ENCODE measurements around the gene PTPRK. TPM values are rescaled to one million over a fixed set of nuclear protein-coding genes. Genes with fewer than 3 reads are reported as not detected.

The PTPRK gene
- total RNA-seq, 1 experiment from 2014 or later: 53.8 TPM

- ChIA-PET POLR2A (ENCODE audit: unreplicated experiment) (no interaction called here), CTCF (no interaction called here)
- no TSS peak for BruUV-seq (replicated peaks)
- Histone ChIP-seq H3K79me2 (ENCODE audit: low read length) (peaks cover 18% of the 10 kb centered on the region; the same call in 1 of the 2 replicates), H3K4me3 (ENCODE audit: low read length) (no peak overlapping the region), H4K20me1 (ENCODE audit: low read length) (no peaks in the 10 kb centered on the region), H3K9me2 (replicated peaks; ENCODE audit: low read length) (no peaks in the 10 kb centered on the region), H3K27ac (ENCODE audit: low read length) (no peak overlapping the region), H3K4me2 (ENCODE audit: low read length) (no peak overlapping the region), H2AFZ (ENCODE audit: low read length) (no peak overlapping the region), H3K4me1 (ENCODE audit: insufficient read depth, low read length) (peaks cover 7% of the 10 kb centered on the region; the same call in 1 of the 2 replicates), H3K9ac (ENCODE audit: low read length) (no peak overlapping the region), H3K9me3 (ENCODE audit: low read length) (no peaks in the 10 kb centered on the region), H3K27me3 (ENCODE audit: low read length) (no peaks in the 10 kb centered on the region), H3K36me3 (ENCODE audit: low read depth, low read length) (no peaks in the 10 kb centered on the region), H3F3A (ENCODE audit: low read length, unreplicated experiment) (no peaks in the 10 kb centered on the region)
- TF ChIP-seq EZH2phosphoT487 (IDR thresholded peaks at IDR 0.05; ENCODE audit: borderline replicate concordance, low read length) (no peak), CTCF (conservative IDR thresholded peaks at IDR 0.05; ENCODE audit: low read depth, low read length) (no peak)
- ATAC-seq (no peak), DNase-seq (no peak)
- intact Hi-C loops (cut with micrococcal nuclease): no loop called here
These were observed 216.5 kb downstream of the PTPRK start for GRCh38 chr6:128303870-128304269.

GRCh38 chr6:128302942-128303341 is 217.5 kb downstream of the PTPRK start:
- no peak overlapping the region for H3K4me3 ChIP-seq (ENCODE audit: low read length)
- no peaks in the 10 kb centered on the region for H3F3A ChIP-seq (ENCODE audit: low read length, unreplicated experiment)
- no peaks in the 10 kb centered on the region for H3K27me3 ChIP-seq (ENCODE audit: low read length)
- H3K4me1 ChIP-seq (ENCODE audit: insufficient read depth, low read length): peaks cover 6% of the 10 kb centered on the region; the same call in 1 of the 2 replicates
- ChIA-PET POLR2A (ENCODE audit: unreplicated experiment) (no interaction called here), CTCF (no interaction called here)
- intact Hi-C loops (cut with micrococcal nuclease): no loop called here
- H2AFZ ChIP-seq (ENCODE audit: low read length): no peak overlapping the region
- peaks cover 15% of the 10 kb centered on the region; the same call in 1 of the 2 replicates for H3K79me2 ChIP-seq (ENCODE audit: low read length)
- H3K4me2 ChIP-seq (ENCODE audit: low read length): no peak overlapping the region
- H3K36me3 ChIP-seq (ENCODE audit: low read depth, low read length): no peaks in the 10 kb centered on the region
- BruUV-seq (replicated peaks): no TSS peak
- H3K9me2 ChIP-seq (replicated peaks; ENCODE audit: low read length): no peaks in the 10 kb centered on the region
- TF ChIP-seq EZH2phosphoT487 (IDR thresholded peaks at IDR 0.05; ENCODE audit: borderline replicate concordance, low read length) (no peak), EZH2 (IDR thresholded peaks at IDR 0.05; ENCODE audit: low read length, unreplicated experiment) (no peak), CTCF (conservative IDR thresholded peaks at IDR 0.05; ENCODE audit: low read depth, low read length) (no peak)
- DNase-seq (no peak), ATAC-seq (no peak)
- H3K9me3 ChIP-seq (ENCODE audit: low read length): no peaks in the 10 kb centered on the region
- H3K9ac ChIP-seq (ENCODE audit: low read length): no peak overlapping the region
- no peaks in the 10 kb centered on the region for H4K20me1 ChIP-seq (ENCODE audit: low read length)
- H3K27ac ChIP-seq (ENCODE audit: low read length): no peak overlapping the region

- no peaks in the 10 kb centered on the region for H3K9me2 ChIP-seq (replicated peaks; ENCODE audit: low read length)
- no peaks in the 10 kb centered on the region for H3K27me3 ChIP-seq (ENCODE audit: low read length)
- ChIA-PET POLR2A (ENCODE audit: unreplicated experiment) (no interaction called here), CTCF (interaction anchor here (0.5 kb wide), 1 partner anchor 558 kb away, joined by 3 read pairs; no protein-coding TSS in a partner anchor)
- no peaks in the 10 kb centered on the region for H3K4me1 ChIP-seq (ENCODE audit: insufficient read depth, low read length)
- no peak overlapping the region for H3K4me2 ChIP-seq (ENCODE audit: low read length)
- TF ChIP-seq CTCF (conservative IDR thresholded peaks at IDR 0.05; ENCODE audit: low read depth, low read length): peak; percentile 46
- no peak for TF ChIP-seq EZH2 (IDR thresholded peaks at IDR 0.05; ENCODE audit: low read length, unreplicated experiment)
- no peak overlapping the region for H3K4me3 ChIP-seq (ENCODE audit: low read length)
- H3K9ac ChIP-seq (ENCODE audit: low read length): no peak overlapping the region
- no peaks in the 10 kb centered on the region for H3K36me3 ChIP-seq (ENCODE audit: low read depth, low read length)
- no peak overlapping the region for H3K27ac ChIP-seq (ENCODE audit: low read length)
- no peaks in the 10 kb centered on the region for H3K9me3 ChIP-seq (ENCODE audit: low read length)
- H2AFZ ChIP-seq (ENCODE audit: low read length): no peak overlapping the region
- no peak for ATAC-seq
- H3F3A ChIP-seq (ENCODE audit: low read length, unreplicated experiment): no peaks in the 10 kb centered on the region
- peak; percentile 20 for DNase-seq
- no TSS peak for BruUV-seq (replicated peaks)
- intact Hi-C loops (cut with micrococcal nuclease): no loop called here
- no peaks in the 10 kb centered on the region for H4K20me1 ChIP-seq (ENCODE audit: low read length)
- 0 out of 2 replicates have a peak, but pooled peaks cover 5% of the 10 kb centered on the region for H3K79me2 ChIP-seq (ENCODE audit: low read length)
These were observed 224.7 kb downstream of the PTPRK start for GRCh38 chr6:128295670-128296069.

All from PC-3 (cell line).